ENCODE results near the gene OR51S1. TPM values are rescaled to one million over a fixed set of nuclear protein-coding genes. Genes with fewer than 3 reads are reported as not detected.
"Not testable (repeated sequence)": the region's sequence is repeated elsewhere in the genome, so short reads cannot be mapped to it uniquely, and the experiment has no call there.

OR51S1 gene
- polyA plus RNA-seq, 3 donors, result not detected

GRCh38 chr11:4809246-4809645 is 39.8 kb downstream of the OR51S1 start:
- no peak for DNase-seq (ENCODE audit: low read depth in 3 of 3, low spot score in 2 of 3)

GRCh38 chr11:4808476-4808875 is 40.5 kb downstream of the OR51S1 start:
- DNase-seq (ENCODE audit: low read depth in 3 of 3, low spot score in 2 of 3), result no peak

GRCh38 chr11:4804280-4804679 is 44.7 kb downstream of the OR51S1 start, which contains the start of gene OR52R1:
Gene OR52R1, minus strand, starts transcription at chr11:4804380. Its CDS starts 0 bp downstream, at chr11:4804380.
- no peak for DNase-seq (ENCODE audit: low read depth in 3 of 3, low spot score in 2 of 3)

DNA sequence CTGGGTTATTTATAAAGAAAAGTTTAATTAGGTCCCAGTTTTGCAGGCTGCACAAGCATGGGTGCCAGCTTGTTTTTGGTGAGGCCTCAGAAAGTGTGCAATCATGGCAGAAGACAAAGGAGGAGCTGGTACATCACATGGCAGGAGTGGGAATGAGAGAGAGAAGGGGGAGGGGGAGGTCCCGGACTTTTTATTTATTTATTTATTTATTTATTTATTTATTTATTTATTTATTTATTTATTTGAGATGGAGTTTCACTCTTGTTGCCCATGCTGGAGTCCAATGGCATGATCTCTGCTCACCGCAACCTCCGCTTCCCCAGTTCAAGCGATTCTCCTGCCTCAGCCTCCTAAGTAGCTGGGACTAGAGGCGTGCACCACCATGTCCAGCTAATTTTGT is 47.7 kb downstream of the OR51S1 start:
- DNase-seq (ENCODE audit: low read depth in 3 of 3, low spot score in 2 of 3), result not testable (repeated sequence)

GRCh38 chr11:4798427-4799183 is 50.4 kb downstream of the OR51S1 start:
- DNase-seq (ENCODE audit: low read depth in 3 of 3, low spot score in 2 of 3), result no peak

Other genes with a start within 250 kb of the OR51S1 start
- gene TRIM68, start 241.0 kb downstream of the OR51S1 start, polyA plus RNA-seq (ENCODE audit: insufficient read length in 3 of 3), result 10 to 100 TPM; 20.2 to 22.4 (median 20.3) TPM
- gene OR51D1, start 211.7 kb downstream of the OR51S1 start, polyA plus RNA-seq (ENCODE audit: insufficient read length in 3 of 3), result not detected
- gene OR51E1, start 205.2 kb downstream of the OR51S1 start, polyA plus RNA-seq (ENCODE audit: insufficient read length in 3 of 3), result 1 to 10 TPM; 1.4 to 1.8 (median 1.5) TPM
- gene OR51E2, start 151.4 kb downstream of the OR51S1 start, polyA plus RNA-seq (ENCODE audit: insufficient read length in 3 of 3), result under 1 TPM; 0.52 to 0.64 (median 0.53) TPM
- gene MMP26, start 144.4 kb downstream of the OR51S1 start, polyA plus RNA-seq (ENCODE audit: insufficient read length in 3 of 3), result under 1 TPM; 0.31 to 0.50 (median 0.39) TPM
- not detected for gene OR51F1, start 79.3 kb downstream of the OR51S1 start, polyA plus RNA-seq (ENCODE audit: insufficient read length in 3 of 3)
- not detected for gene OR52R1, start 44.8 kb downstream of the OR51S1 start, polyA plus RNA-seq (ENCODE audit: insufficient read length in 3 of 3)
- gene OR51F2, start 27.9 kb downstream of the OR51S1 start, polyA plus RNA-seq (ENCODE audit: insufficient read length in 3 of 3), result not detected
- gene OR51T1, start 32.7 kb upstream of the OR51S1 start, polyA plus RNA-seq (ENCODE audit: insufficient read length in 3 of 3), result not detected
- not detected for gene OR51A7, start 54.6 kb upstream of the OR51S1 start, polyA plus RNA-seq (ENCODE audit: insufficient read length in 3 of 3)
- gene OR51G2, start 70.1 kb upstream of the OR51S1 start, polyA plus RNA-seq (ENCODE audit: insufficient read length in 3 of 3), result not detected
- not detected for gene OR51G1, start 75.1 kb upstream of the OR51S1 start, polyA plus RNA-seq (ENCODE audit: insufficient read length in 3 of 3)
- not detected for gene OR51A4, start 98.4 kb upstream of the OR51S1 start, polyA plus RNA-seq (ENCODE audit: insufficient read length in 3 of 3)
- gene OR51A2, start 106.5 kb upstream of the OR51S1 start, polyA plus RNA-seq (ENCODE audit: insufficient read length in 3 of 3), result not detected
- gene OR51L1, start 145.6 kb upstream of the OR51S1 start, polyA plus RNA-seq (ENCODE audit: insufficient read length in 3 of 3), result under 1 TPM in 2 of 3 donors, not detected in 1; 0.08 TPM
- not detected for gene OR52J3, start 197.3 kb upstream of the OR51S1 start, polyA plus RNA-seq (ENCODE audit: insufficient read length in 3 of 3)
- not detected for gene OR52E2, start 210.4 kb upstream of the OR51S1 start, polyA plus RNA-seq (ENCODE audit: insufficient read length in 3 of 3)
- not detected for gene OR52E1, start 220.4 kb upstream of the OR51S1 start, polyA plus RNA-seq (ENCODE audit: insufficient read length in 3 of 3)

Measured in right renal cortex interstitium (tissue), 3 donors.